DMS 273 (cell line): Measurements from ENCODE around the gene AHRR.

Source experiments
- DNase-seq: peaks from one replicate; lab custom pipeline; 2025; ENCODE audit not compliant: unreplicated experiment; lab: John Stamatoyannopoulos, UW

Gene AHRR

DNA sequence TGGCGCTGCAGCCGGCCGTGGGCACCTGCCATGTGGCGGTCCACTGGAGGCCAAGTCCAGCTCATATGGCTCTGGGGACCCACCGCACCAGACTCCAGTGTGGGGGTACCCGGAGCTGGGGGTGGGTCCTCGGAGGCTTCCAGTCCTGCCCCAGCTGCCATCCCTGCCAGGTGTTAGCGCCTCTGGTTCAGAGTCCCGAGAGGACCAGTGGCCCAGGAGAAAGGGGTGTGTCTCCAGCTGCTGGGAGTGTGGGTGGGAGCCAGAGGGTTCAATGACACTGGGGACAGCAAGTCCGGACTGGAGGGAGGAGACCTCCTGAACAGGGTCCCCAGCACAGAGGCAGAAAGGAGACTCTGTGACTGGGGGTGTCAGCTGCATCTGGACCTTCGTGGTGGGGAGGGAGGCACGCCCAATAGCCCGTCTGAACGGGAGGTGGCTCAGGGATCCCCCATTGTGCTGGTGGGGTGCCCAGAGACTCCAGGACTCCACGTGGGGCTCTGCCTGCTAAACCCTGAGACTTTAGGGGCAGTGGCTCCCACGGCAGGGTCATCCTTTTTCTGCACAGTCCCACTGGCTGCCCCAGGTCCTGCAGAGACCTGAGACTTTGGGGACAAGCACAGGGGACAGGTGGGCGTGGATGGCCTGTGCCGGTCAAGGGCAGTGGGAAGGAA, 2.4 kb upstream of the AHRR start:
- no peak for DNase-seq

DNA sequence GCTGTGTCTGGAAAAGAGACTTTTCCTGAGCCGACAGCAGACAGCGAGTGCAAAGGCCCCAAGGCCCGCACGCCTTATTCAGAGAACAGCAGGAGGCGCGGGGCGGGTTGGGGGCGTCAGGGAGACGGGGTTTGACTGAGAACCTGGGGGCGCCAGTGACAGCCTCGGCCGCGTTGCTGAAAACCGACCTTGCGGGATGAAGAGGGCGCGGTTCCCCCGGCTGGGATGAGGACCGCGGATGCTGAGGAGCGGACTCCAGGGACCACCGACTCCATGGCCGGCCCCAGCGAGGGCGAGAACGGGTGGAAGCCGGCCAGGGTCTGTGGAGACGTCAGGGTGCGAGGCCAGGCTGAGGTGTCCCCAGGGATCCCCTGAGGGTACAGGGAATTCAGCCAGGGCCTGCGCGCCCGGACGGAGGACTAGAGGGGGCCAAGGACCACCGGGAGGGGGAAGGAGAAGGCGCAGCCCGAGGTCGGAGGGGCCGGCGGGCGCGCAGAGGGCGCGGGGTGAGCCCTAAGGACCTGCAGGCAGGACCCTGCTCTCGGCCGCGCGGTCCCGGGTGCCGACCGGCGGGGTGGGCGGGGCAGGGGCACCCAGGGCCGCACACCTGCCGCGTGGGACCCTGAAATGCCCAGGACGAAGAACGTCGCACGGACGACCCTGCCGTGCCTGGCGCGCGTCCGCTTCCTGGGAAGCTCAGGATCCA, 837 bp upstream of the AHRR start:
- peak; percentile 38 for DNase-seq

DNA sequence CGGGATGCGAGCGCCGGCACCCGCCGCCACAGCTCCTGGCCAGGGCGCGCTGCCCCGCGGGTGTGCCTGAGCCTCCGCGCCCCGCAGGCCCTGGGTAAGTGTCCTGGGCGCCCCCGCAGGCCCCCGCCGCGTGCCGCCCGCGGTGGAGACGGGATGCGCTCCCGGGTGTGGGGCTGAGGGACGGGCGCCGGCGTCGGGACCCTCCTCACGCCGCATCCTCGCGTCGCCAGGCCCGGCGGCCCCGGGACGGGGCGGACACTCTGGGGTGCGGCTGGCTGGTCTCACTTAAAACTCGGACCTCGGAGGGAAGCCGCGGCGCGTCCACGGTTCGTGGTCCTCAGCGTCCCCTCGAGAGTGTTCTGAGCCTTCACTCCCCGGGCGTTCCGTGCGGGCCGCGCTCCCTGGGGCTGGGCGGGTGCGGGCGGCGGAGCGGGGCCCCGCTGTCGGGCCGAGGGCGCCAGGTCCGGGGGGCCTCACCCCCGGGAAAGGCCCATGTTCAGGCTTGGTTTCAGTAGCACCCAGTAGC, 275 bp downstream of the AHRR start:
- no peak for DNase-seq

DNA sequence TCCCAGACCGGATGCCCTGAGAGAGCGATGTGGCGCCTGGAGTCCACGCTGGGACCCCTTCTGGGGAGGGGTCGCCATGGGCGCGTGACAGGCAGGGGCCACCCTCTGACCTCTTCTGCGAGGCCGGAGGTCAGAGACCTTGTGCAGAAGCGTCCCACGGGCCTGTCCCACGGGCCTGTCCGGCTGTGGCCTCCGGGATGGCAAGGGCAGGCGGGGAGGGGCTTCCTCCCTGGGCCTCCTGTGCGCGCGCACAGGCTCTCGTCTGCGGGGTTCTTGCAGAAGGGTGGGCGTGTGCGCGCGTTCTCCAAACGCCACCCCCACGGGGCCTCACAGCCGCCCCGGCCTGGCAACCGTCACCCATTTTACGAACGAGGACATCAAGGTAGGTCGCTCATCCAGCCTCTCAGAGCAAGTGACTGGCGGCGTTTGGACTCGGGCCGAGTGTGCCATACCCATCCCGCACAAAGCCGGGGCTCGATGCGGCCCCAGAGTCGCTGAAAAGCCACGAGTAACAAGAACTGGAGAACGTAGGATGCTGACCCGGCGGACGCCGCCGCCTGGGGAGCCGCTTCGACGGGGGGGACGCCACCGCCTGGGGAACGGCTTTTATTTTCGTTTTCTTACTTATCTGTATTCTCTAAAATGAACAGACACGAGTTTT, 897 bp downstream of the AHRR start:
- DNase-seq = no peak

GRCh38 chr5:322942-323879, 1.7 kb downstream of the AHRR start:
- DNase-seq = no peak

GRCh38 chr5:324736-325612, 3.5 kb downstream of the AHRR start:
- no peak for DNase-seq

DNA sequence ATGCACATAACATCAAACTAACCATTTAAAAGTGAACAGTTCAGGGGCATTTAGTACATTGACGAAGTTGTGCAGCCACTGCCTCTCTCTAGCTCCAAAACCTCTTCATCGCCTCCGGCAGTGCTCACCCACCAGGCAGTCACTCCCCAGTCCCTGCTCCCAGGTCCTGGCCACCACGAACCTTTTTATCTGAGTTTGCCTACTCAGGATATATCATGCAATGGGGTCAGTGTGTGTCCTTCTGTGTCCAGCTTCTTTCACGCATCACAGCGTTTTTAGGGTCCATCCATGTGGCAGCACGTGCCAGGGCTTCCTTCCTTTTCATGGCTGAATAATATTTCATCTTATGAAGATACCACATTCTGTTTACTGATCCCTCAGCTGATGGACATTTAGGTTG, 4.6 kb downstream of the AHRR start:
- no peak for DNase-seq

DNA sequence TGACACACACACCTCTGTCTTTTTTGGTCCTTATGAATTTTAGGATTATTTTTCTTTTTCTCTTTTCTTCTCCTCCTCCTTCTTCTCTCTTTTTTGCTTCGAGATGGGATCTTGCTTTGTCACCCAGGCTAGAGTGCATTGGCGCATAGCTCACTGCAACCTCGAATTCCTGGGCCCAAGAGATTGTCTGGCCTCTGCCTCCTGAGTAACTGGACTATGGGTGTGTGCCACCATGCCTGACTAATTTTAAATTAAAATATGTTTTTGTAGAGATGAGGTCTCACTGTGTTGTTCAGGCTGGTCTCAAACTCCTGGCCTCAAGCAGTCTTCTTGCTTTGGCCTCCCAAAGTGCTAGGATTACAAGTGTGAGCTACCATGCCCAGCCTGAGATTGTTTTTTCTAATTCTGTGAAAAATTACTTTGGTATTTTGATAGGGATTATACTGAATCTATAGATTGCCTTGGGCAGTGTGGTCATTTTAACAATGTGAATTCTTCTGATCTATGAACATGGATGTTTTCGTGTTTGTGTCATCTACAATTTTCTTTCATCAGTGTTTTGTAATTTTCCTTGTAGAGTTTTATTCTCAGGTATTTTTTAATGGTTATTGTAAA, 7.7 kb downstream of the AHRR start:
- no peak for DNase-seq

GRCh38 chr5:329768-330167, 8.3 kb downstream of the AHRR start:
- no peak for DNase-seq

DNA sequence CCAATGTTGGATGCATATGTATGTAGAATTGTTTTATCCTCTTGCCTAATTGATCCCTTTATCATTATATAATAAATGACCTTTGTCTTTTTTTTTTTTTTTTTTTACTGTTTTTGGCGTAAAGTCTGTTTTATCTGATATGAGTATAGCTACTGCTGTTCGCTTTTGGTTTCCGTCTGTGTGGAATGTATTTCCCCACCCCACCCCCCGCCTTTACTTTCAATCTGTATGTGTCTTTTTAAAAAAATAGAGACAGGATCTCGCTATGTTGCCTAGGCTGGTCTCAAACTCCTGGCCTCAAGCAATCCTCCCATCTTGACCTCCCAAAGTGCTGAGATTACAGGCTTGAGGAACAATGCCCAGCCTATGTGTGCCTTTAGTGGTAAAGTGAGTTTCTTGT, 11.3 kb downstream of the AHRR start:
- DNase-seq = no peak

GRCh38 chr5:333945-334344, 12.4 kb downstream of the AHRR start:
- no peak for DNase-seq

GRCh38 chr5:334903-335739, 13.6 kb downstream of the AHRR start:
- peak; percentile 45 for DNase-seq

DNA sequence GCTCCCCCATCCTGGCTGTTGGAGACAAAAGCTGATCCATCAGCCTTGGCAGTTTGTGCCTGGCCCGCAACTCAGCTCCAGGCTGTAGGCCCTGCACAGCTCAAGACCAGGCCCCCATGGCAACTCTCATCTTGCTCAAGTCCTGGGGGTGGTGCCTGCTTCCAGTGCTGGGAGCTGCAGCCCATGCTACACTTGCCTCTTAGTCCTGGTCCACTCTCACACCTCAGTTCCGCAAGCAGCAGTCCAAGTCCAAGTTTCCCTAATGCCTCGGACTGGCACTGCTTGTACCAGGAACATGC, 14.2 kb downstream of the AHRR start:
- no peak for DNase-seq

GRCh38 chr5:337563-338130, 16.1 kb downstream of the AHRR start:
- peak; percentile 55 for DNase-seq

DNA sequence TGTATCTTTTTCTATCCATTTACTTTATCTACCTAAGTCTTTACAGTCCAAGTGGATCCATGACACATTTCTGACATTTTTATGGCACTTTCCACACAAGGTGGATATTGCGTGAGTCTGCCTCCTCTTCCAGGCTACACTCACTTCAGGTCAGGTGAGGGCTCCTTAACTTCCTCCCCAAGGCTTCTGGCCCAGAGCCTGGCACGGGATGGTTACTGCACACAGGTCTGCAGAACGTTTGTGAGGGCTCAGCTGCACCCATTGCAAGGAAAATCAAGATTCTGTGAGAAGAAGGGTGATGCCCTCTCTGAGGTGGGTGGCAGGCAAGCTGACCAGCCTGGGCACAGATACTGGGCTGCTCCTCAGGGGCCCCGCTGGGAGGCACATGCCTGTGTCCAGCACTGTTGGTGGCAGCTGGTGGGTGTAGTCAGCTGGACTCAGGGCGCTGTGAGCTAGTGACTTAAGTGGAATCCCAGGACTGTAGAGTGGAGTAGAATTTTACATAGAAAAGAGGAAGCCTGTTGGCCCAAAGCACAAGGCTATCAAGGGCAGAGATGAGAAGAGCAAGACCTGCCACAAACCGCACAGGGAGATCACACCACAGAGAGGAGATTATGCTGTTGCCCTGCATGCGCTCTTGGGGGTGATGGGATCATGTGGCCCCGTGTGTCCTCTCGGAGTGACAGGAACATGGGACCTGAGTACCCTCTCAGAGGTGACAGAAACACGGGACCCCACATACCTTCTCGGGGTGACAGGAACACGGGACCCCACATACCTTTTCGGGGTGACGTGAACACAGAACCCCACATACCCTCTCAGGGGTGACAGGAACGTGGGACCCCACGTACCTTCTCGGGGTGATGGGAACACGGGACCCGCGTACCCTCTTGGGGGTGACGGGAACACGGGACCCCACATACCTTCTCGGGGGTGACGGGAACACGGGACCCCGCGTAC, 21.3 kb downstream of the AHRR start:
- DNase-seq = no peak

- no peak for DNase-seq
Measured at GRCh38 chr5:343461-344401, 22.2 kb downstream of the AHRR start.
